GM13976 (cell line): ENCODE results near the gene ID1.
"Not testable (repeated sequence)": the region's sequence is repeated elsewhere in the genome, so short reads cannot be mapped to it uniquely, and the experiment has no call there.

ENCODE experiments used
- DNase-seq: peaks from one replicate; pipeline ENCODE4 v3.0.0; 2012; ENCODE audit warnings: low spot score
- CTCF ChIP-seq: IDR thresholded peaks from 2 replicates; pipeline ENCODE4 v1.5.1; 2012; ENCODE audit warnings: borderline replicate concordance, mild to moderate bottlenecking; ENCODE audit not compliant: insufficient read depth; ENCODE audit errors: extremely low read depth, missing control alignments, control extremely low read depth
- in situ Hi-C: fragments of 300-500 bp; cut with MboI; formaldehyde crosslinking; loops from one replicate; pipeline ENCODE4 v1.12.0; 2022; ENCODE audit warnings: low sequenced_read_pairs, mixed read lengths, inconsistent platforms; ENCODE audit not compliant: unreplicated experiment

The ID1 gene

GRCh38 chr20:31594558-31595379 lies 10.3 kb upstream of the ID1 start:
- TF ChIP-seq CTCF: no peak
- in situ Hi-C loops: no loop called here
- DNase-seq: no peak

GRCh38 chr20:31595380-31595653 lies 9.8 kb upstream of the ID1 start:
- DNase-seq: no peak
- in situ Hi-C loops: no loop called here
- TF ChIP-seq CTCF: no peak

GRCh38 chr20:31595654-31596411 lies 9.3 kb upstream of the ID1 start:
- no peak for TF ChIP-seq CTCF
- in situ Hi-C loops: no loop called here
- DNase-seq: no peak

DNA sequence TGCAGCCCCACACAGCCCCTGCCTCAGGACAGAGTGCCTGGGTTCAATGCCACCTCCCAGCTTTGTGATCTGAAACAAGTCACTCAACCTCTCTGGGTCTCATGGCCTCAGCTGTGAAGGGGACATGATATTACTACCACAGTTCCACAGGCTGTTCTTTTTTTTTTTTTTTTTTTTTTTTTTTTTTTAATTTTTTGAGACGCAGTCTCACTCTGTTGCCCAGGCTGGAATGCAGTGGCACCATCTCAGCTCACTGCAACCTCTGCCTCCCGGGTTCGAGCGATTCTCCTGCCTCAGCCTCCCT lies 8.7 kb upstream of the ID1 start:
- DNase-seq, in situ Hi-C loops: not testable (repeated sequence)

GRCh38 chr20:31596831-31597480 lies 8.1 kb upstream of the ID1 start:
- no peak for TF ChIP-seq CTCF
- no peak for DNase-seq
- in situ Hi-C loops: no loop called here

GRCh38 chr20:31597481-31597855 lies 7.6 kb upstream of the ID1 start:
- DNase-seq: no peak
- in situ Hi-C loops: no loop called here
- no peak for TF ChIP-seq CTCF

DNA sequence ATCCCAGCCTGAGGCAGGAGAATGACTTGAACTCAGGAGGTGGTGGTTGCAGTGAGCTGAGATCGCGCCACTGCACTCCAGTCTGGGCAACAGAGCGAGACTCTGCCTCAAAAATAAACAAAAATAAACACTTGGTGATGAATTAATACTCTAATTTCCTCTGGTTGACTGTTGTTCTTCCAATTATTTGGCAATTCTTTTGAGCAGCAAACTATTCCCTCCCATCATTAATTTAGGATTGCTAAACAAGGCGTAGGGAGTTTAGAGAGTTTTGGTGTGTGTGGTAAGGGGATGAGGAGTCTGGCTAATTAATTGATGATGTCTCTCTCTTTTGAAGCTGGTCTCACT lies 2.7 kb upstream of the ID1 start:
- no peak for TF ChIP-seq CTCF
- in situ Hi-C loops: no loop called here

More for the DNA sequence above, 2.7 kb upstream of the ID1 start:
- DNase-seq: no peak
